Prostate gland (tissue), 2 donors: Measurements from ENCODE around the gene TESPA1. TPM values are rescaled to one million over a fixed set of nuclear protein-coding genes. Genes with fewer than 3 reads are reported as not detected.

Source experiments
- DNase-seq: peaks from one replicate; pipeline ENCODE4 v3.0.0-alpha.2; 2019; ENCODE audit warnings: low spot score
- H3K27ac ChIP-seq, 2 donors: fragments of 200-600 bp; sonication (generic); 2 replicates each; pipeline ENCODE4 v1.5.1; 2017 to 2019
- H3K27me3 ChIP-seq: fragments of 200-600 bp; sonication (generic); replicated peaks from 2 replicates; pipeline ENCODE4 v1.5.1; 2019; ENCODE audit not compliant: insufficient read depth
- H3K36me3 ChIP-seq, 2 donors: fragments of 200-600 bp; sonication (generic); 1 replicate in 1 of 2; 2 replicates in 1 of 2; pipeline versions ENCODE4 v1.5.1 to v1.8.1; 2017 to 2019
- H3K4me1 ChIP-seq: fragments of 200-600 bp; sonication (generic); replicated peaks from 2 replicates; pipeline ENCODE4 v1.5.1; 2019
- H3K4me3 ChIP-seq, 2 donors: fragments of 200-600 bp; sonication (generic); 2 replicates each; pipeline ENCODE4 v1.5.1; 2017 to 2019
- H3K9me3 ChIP-seq: fragments of 200-600 bp; sonication (generic); 2 replicates; pipeline ENCODE4 v1.5.1; 2017
- CTCF ChIP-seq, 4 experiments: fragments of 200-600 bp in 2 of 4; fragments of 450-650 bp in 2 of 4; sonication (generic) in 2 of 4; IDR thresholded peaks; 1 replicate in 3 of 4; 2 replicates in 1 of 4; pipeline ENCODE4 v1.5.1; 2016 to 2019; ENCODE audit warnings: antibody characterized with exemption in 4 of 4, mild to moderate bottlenecking in 2 of 4, moderate library complexity in 2 of 4
- POLR2A ChIP-seq: fragments of 450-650 bp; IDR thresholded peaks from one replicate; pipeline ENCODE4 v1.6.1; 2016; ENCODE audit warnings: antibody characterized with exemption, mild to moderate bottlenecking
- POLR2AphosphoS5 ChIP-seq: sonication (generic); formaldehyde crosslinking; IDR thresholded peaks from one replicate; pipeline ENCODE4 v1.6.1; 2017; ENCODE audit warnings: antibody characterized with exemption
- WGBS: methylation state at CpG from one replicate; pipeline ENCODE4 v1.1.5; 2018; 5-methylcytosine and 5-hydroxymethylcytosine counted together
- intact Hi-C: fragments of 100-400 bp; cut with DNase I; formaldehyde crosslinking; loops from one replicate; pipeline ENCODE4 v1.14.2; 2022
- total RNA-seq, 2 donors: library from RNA; depleted of rRNA; stranded (reverse); fragments of >200 nt; gene quantifications; one replicate each; pipeline ENCODE4 v1.1.0, GENCODE V29; 2016

TESPA1 gene
- total RNA-seq, 2 donors from 2014 or later: 0.41 to 6.1 TPM

GRCh38 chr12:54975875-54976274 lies 8.7 kb downstream of the TESPA1 start:
- H3K9me3 ChIP-seq: no peaks in the 10 kb centered on the region
- H3K4me1 ChIP-seq: no peaks in the 10 kb centered on the region
- intact Hi-C loops: no loop called here
- no peaks in the 10 kb centered on the region for H3K36me3 ChIP-seq
- no peaks in the 10 kb centered on the region for H3K27me3 ChIP-seq
- no peak for DNase-seq
- WGBS: 40% methylated on average over 6 of the region's 6 CpGs
- H3K27ac ChIP-seq: no peak overlapping the region
- TF ChIP-seq POLR2A (no peak), POLR2AphosphoS5 (no peak), CTCF (IDR thresholded peaks at IDR 0.05) (no peak)
- no peak overlapping the region for H3K4me3 ChIP-seq

GRCh38 chr12:54975272-54975671 lies 9.3 kb downstream of the TESPA1 start:
- no peak for DNase-seq
- 73% methylated on average over 2 of the region's 2 CpGs for WGBS

GRCh38 chr12:54974279-54974678 lies 10.3 kb downstream of the TESPA1 start:
- Histone ChIP-seq H3K4me3 (no peak overlapping the region), H3K27ac (no peak overlapping the region), H3K36me3 (no peaks in the 10 kb centered on the region), H3K9me3 (no peaks in the 10 kb centered on the region), H3K27me3 (no peaks in the 10 kb centered on the region), H3K4me1 (no peaks in the 10 kb centered on the region)
- 90% methylated on average over 12 of the region's 12 CpGs for WGBS
- no peak for DNase-seq
- no peak for TF ChIP-seq CTCF (IDR thresholded peaks at IDR 0.05)
- TF ChIP-seq POLR2AphosphoS5: no peak
- no peak for TF ChIP-seq POLR2A
- intact Hi-C loops: no loop called here

More at GRCh38 chr12:54975272-54975671, 9.3 kb downstream of the TESPA1 start:
- H3K36me3 ChIP-seq: no peaks in the 10 kb centered on the region
- intact Hi-C loops: no loop called here
- no peaks in the 10 kb centered on the region for H3K4me1 ChIP-seq
- H3K4me3 ChIP-seq: no peak overlapping the region
- H3K9me3 ChIP-seq: no peaks in the 10 kb centered on the region
- no peak for TF ChIP-seq POLR2A
- no peak for TF ChIP-seq POLR2AphosphoS5
- TF ChIP-seq CTCF (IDR thresholded peaks at IDR 0.05): no peak
- no peaks in the 10 kb centered on the region for H3K27me3 ChIP-seq
- no peak overlapping the region for H3K27ac ChIP-seq

GRCh38 chr12:54973556-54973955 lies 11.0 kb downstream of the TESPA1 start:
- no peak overlapping the region for H3K27ac ChIP-seq
- no peaks in the 10 kb centered on the region for H3K27me3 ChIP-seq
- H3K4me3 ChIP-seq: no peak overlapping the region
- no peaks in the 10 kb centered on the region for H3K36me3 ChIP-seq
- WGBS: 89% methylated on average over 3 of the region's 3 CpGs
- TF ChIP-seq CTCF (IDR thresholded peaks at IDR 0.05) (no peak), POLR2AphosphoS5 (no peak), POLR2A (no peak)
- no peak for DNase-seq
- H3K4me1 ChIP-seq: no peaks in the 10 kb centered on the region
- H3K9me3 ChIP-seq: no peaks in the 10 kb centered on the region
- intact Hi-C loops: no loop called here

GRCh38 chr12:54970741-54971140 lies 13.8 kb downstream of the TESPA1 start:
- TF ChIP-seq POLR2A: no peak
- Histone ChIP-seq H3K4me1 (no peaks in the 10 kb centered on the region), H3K9me3 (no peaks in the 10 kb centered on the region), H3K27ac (no peak overlapping the region), H3K27me3 (no peaks in the 10 kb centered on the region), H3K4me3 (no peak overlapping the region), H3K36me3 (no peaks in the 10 kb centered on the region)
- intact Hi-C loops: no loop called here
- 83% methylated on average over 3 of the region's 3 CpGs for WGBS
- DNase-seq: no peak
